ENCODE results near the gene TAS1R1.
"Not testable (repeated sequence)": the region's sequence is repeated elsewhere in the genome, so short reads cannot be mapped to it uniquely, and the experiment has no call there.

Gene TAS1R1

DNA sequence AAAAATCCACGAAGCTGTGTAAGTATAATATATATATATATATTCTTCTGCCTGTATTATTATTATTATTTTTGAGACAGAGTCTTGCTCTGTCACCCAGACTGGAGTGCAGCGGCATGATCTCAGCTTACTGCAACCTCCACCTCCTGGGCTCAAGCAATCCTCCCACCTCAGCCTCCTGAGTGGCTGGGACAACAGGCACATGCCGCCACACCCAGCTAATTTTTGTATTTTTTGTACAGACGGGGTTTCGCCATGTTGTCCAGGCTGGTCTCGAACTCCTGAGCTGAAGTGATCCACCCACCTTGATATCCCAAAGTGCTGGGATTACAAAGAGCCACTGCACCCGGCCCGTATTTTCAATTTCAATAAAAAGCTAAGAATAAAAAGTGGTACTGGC, 44.9 kb downstream of the TAS1R1 start:
- not testable (repeated sequence) for H4K8ac ChIP-seq (ENCODE audit: low read depth, low read length); H2BK15ac ChIP-seq (replicated peaks; ENCODE audit: low read depth); H3K36me3 ChIP-seq (ENCODE audit: control insufficient read depth, insufficient read depth, low read length); H3K27me3 ChIP-seq (ENCODE audit: insufficient read depth, low read length, poor library complexity); H3K18ac ChIP-seq (ENCODE audit: low read length); H3K4me2 ChIP-seq (ENCODE audit: low read length); H2AK5ac ChIP-seq (ENCODE audit: low read length); H3K4me1 ChIP-seq (ENCODE audit: control insufficient read depth, low read depth, low read length); DNase-seq; H3K56ac ChIP-seq (ENCODE audit: low read length); H3K9ac ChIP-seq (ENCODE audit: low read length); H2BK120ac ChIP-seq (ENCODE audit: low read depth, low read length); H3K27ac ChIP-seq (ENCODE audit: low read depth, low read length); H3K4me3 ChIP-seq (ENCODE audit: low read length); H2BK5ac ChIP-seq (ENCODE audit: low read length); H3K23ac ChIP-seq (ENCODE audit: low read length); H4K5ac ChIP-seq (ENCODE audit: low read length); H3K4ac ChIP-seq (ENCODE audit: low read depth, low read length)
- Histone ChIP-seq H3K79me1 (ENCODE audit: low read length) (peaks cover 28% of the 10 kb centered on the region), H3K79me2 (ENCODE audit: control insufficient read depth, insufficient read depth, low read length) (peaks cover 41% of the 10 kb centered on the region)
- WGBS (ENCODE audit: extremely low coverage, insufficient coverage, low lambda C conversion rate) = no CpG with 5 or more reads among the region's 8 CpGs

- Histone ChIP-seq H3K9ac (ENCODE audit: low read length) (peak overlapping the region; percentile 74), H3K4me1 (ENCODE audit: control insufficient read depth, low read depth, low read length) (peaks cover 8% of the 10 kb centered on the region), H4K8ac (ENCODE audit: low read depth, low read length) (no peak overlapping the region), H3K56ac (ENCODE audit: low read length) (peak overlapping the region; percentile 83), H2AK5ac (ENCODE audit: low read length) (no peak overlapping the region), H3K4me2 (ENCODE audit: low read length) (peak overlapping the region; percentile 97), H3K4ac (ENCODE audit: low read depth, low read length) (no peak overlapping the region), H3K27ac (ENCODE audit: low read depth, low read length) (no peak overlapping the region), H3K23ac (ENCODE audit: low read length) (peak overlapping the region; percentile 30), H3K27me3 (ENCODE audit: insufficient read depth, low read length, poor library complexity) (no peaks in the 10 kb centered on the region), H2BK15ac (replicated peaks; ENCODE audit: low read depth) (no peak overlapping the region), H3K36me3 (ENCODE audit: control insufficient read depth, insufficient read depth, low read length) (peaks cover 9% of the 10 kb centered on the region), H3K4me3 (ENCODE audit: low read length) (peak overlapping the region; percentile 40), H2BK120ac (ENCODE audit: low read depth, low read length) (no peak overlapping the region), H3K79me1 (ENCODE audit: low read length) (peaks cover 28% of the 10 kb centered on the region), H3K18ac (ENCODE audit: low read length) (no peak overlapping the region), H2BK5ac (ENCODE audit: low read length) (no peak overlapping the region), H4K5ac (ENCODE audit: low read length) (no peak overlapping the region), H3K79me2 (ENCODE audit: control insufficient read depth, insufficient read depth, low read length) (peaks cover 41% of the 10 kb centered on the region)
- WGBS (ENCODE audit: extremely low coverage, insufficient coverage, low lambda C conversion rate) = no CpG with 5 or more reads among the region's 10 CpGs
- no peak for DNase-seq
Measured at GRCh38 chr1:6600410-6601048, 45.4 kb downstream of the TAS1R1 start.

DNA sequence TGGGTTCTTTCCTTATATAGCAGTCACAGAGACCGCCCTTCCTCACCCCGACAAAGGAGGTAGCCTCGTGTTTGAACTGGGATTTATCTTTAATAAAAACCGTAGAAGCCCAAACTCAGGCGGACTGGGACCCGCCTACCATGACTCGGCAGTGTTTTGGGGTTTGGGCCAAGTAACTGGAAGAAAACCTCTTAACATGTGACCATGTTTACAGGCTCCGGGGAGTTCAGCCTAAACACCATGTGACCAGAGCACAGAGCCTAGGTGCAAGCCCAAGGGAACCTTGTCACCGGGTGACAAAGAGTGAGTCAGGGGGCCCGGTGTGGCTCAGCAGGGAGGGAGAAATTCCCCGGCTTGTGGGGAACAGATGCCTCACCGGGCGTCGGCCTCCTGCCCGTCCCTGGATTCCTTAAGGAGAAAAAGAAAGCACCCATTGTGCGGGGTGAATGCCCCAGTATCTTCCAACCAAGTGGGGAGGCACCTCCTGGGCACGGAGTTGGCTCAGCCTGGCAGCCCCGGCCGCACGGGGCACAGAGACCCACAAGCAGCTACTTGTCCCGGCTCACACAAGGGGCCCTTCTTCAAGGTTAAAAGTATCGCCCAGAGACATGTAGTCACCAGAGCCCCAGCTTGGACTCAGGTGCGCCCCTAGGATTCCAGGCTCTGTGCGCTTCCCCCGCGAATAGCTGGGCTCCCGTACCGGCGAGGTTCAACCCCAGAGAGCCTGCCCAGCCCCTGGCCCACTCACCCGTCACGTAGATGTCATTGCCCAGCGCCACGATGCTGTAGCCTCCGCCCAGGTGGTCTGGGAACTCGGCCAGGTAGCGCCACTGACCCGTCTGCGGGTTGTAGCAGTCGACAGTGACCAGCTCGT, 46.2 kb downstream of the TAS1R1 start:
- peaks cover 41% of the 10 kb centered on the region for H3K79me2 ChIP-seq (ENCODE audit: control insufficient read depth, insufficient read depth, low read length)
- no peak overlapping the region for H3K27ac ChIP-seq (ENCODE audit: low read depth, low read length)

GRCh38 chr1:6601923-6602668, 47.0 kb downstream of the TAS1R1 start:
- H3K79me2 ChIP-seq (ENCODE audit: control insufficient read depth, insufficient read depth, low read length) = peaks cover 41% of the 10 kb centered on the region
- H3K18ac ChIP-seq (ENCODE audit: low read length) = no peak overlapping the region
- H3K4me3 ChIP-seq (ENCODE audit: low read length) = peak overlapping the region; percentile 40
- peak overlapping the region; percentile 3 for H3K27ac ChIP-seq (ENCODE audit: low read depth, low read length)
- H2BK15ac ChIP-seq (replicated peaks; ENCODE audit: low read depth) = no peak overlapping the region
- H4K5ac ChIP-seq (ENCODE audit: low read length) = no peak overlapping the region
- H3K79me1 ChIP-seq (ENCODE audit: low read length) = peaks cover 24% of the 10 kb centered on the region
- H3K56ac ChIP-seq (ENCODE audit: low read length) = peak overlapping the region; percentile 83
- H3K27me3 ChIP-seq (ENCODE audit: insufficient read depth, low read length, poor library complexity) = no peaks in the 10 kb centered on the region
- H3K4me1 ChIP-seq (ENCODE audit: control insufficient read depth, low read depth, low read length) = peaks cover 8% of the 10 kb centered on the region
- no CpG with 5 or more reads among the region's 103 CpGs for WGBS (ENCODE audit: extremely low coverage, insufficient coverage, low lambda C conversion rate)
- H3K4me2 ChIP-seq (ENCODE audit: low read length) = peak overlapping the region; percentile 97
- H3K4ac ChIP-seq (ENCODE audit: low read depth, low read length) = no peak overlapping the region
- no peak overlapping the region for H2BK120ac ChIP-seq (ENCODE audit: low read depth, low read length)
- no peak overlapping the region for H4K8ac ChIP-seq (ENCODE audit: low read depth, low read length)
- no peak overlapping the region for H2BK5ac ChIP-seq (ENCODE audit: low read length)
- no peak overlapping the region for H2AK5ac ChIP-seq (ENCODE audit: low read length)
- DNase-seq = no peak
- peak overlapping the region; percentile 74 for H3K9ac ChIP-seq (ENCODE audit: low read length)
- peaks cover 7% of the 10 kb centered on the region for H3K36me3 ChIP-seq (ENCODE audit: control insufficient read depth, insufficient read depth, low read length)
- peak overlapping the region; percentile 100 for H3K23ac ChIP-seq (ENCODE audit: low read length)

More for the DNA sequence above, 46.2 kb downstream of the TAS1R1 start:
- Histone ChIP-seq H3K9ac (ENCODE audit: low read length) (peak overlapping the region; percentile 74), H2AK5ac (ENCODE audit: low read length) (no peak overlapping the region), H4K8ac (ENCODE audit: low read depth, low read length) (no peak overlapping the region), H3K27me3 (ENCODE audit: insufficient read depth, low read length, poor library complexity) (no peaks in the 10 kb centered on the region), H2BK15ac (replicated peaks; ENCODE audit: low read depth) (no peak overlapping the region), H3K4me1 (ENCODE audit: control insufficient read depth, low read depth, low read length) (peaks cover 8% of the 10 kb centered on the region), H2BK120ac (ENCODE audit: low read depth, low read length) (no peak overlapping the region), H2BK5ac (ENCODE audit: low read length) (no peak overlapping the region), H3K36me3 (ENCODE audit: control insufficient read depth, insufficient read depth, low read length) (peaks cover 9% of the 10 kb centered on the region), H3K56ac (ENCODE audit: low read length) (peak overlapping the region; percentile 83), H3K18ac (ENCODE audit: low read length) (no peak overlapping the region), H3K23ac (ENCODE audit: low read length) (peak overlapping the region; percentile 100), H3K4me2 (ENCODE audit: low read length) (peak overlapping the region; percentile 97), H3K4me3 (ENCODE audit: low read length) (peak overlapping the region; percentile 40), H3K79me1 (ENCODE audit: low read length) (peaks cover 28% of the 10 kb centered on the region), H3K4ac (ENCODE audit: low read depth, low read length) (no peak overlapping the region), H4K5ac (ENCODE audit: low read length) (no peak overlapping the region)
- peak; percentile 72 for DNase-seq
- WGBS (ENCODE audit: extremely low coverage, insufficient coverage, low lambda C conversion rate) = no CpG with 5 or more reads among the region's 40 CpGs

DNA sequence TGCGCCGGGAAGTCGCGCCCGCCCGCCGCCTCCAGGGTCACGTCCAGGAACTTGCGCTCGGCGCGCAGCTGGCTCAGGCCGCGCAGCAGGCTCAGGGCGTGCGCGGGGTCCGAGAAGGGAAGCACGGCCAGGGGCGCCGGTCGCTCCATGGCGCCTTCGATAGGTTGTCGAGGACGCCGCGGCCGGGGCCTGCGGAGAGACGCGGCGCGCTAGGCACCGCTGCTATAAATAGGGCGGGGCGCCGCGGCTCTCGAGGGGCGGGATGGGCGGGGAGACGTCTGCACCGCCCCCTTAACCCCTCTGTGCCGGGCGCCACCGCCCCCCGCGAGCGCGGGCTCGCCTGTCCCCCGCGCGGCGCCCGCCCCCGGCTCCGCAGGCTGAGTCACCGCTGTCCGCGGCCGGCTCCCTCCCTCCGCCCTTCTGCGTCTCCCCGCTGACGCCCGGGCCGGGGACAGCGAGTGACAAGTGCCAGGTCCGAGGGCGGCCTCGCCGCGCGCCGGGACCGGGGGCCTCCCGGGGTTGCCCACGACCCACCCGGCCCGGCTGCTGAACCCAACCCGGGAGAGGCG, 47.6 kb downstream of the TAS1R1 start, which contains the start of gene KLHL21:
KLHL21 (minus strand) TSS at position 201 of the 569 bp plus-strand sequence; CDS start at position 149, 52 bp downstream.
- Histone ChIP-seq H2BK120ac (ENCODE audit: low read depth, low read length) (no peak within 1 kb of the TSS), H3K56ac (ENCODE audit: low read length) (peak within 1 kb of the TSS; percentile 91), H3K4me3 (ENCODE audit: low read length) (peak within 1 kb of the TSS; percentile 46), H2AK5ac (ENCODE audit: low read length) (no peak within 1 kb of the TSS), H3K18ac (ENCODE audit: low read length) (peak within 1 kb of the TSS; percentile 51), H3K79me2 (ENCODE audit: control insufficient read depth, insufficient read depth, low read length) (peaks cover 36% of the 10 kb centered on the region), H3K4ac (ENCODE audit: low read depth, low read length) (peak within 1 kb of the TSS; percentile 82), H3K9ac (ENCODE audit: low read length) (peak within 1 kb of the TSS; percentile 74), H4K5ac (ENCODE audit: low read length) (peak within 1 kb of the TSS; percentile 66), H3K36me3 (ENCODE audit: control insufficient read depth, insufficient read depth, low read length) (peaks cover 3% of the 10 kb centered on the region), H3K4me1 (ENCODE audit: control insufficient read depth, low read depth, low read length) (peaks cover 8% of the 10 kb centered on the region), H3K23ac (ENCODE audit: low read length) (peak within 1 kb of the TSS; percentile 100), H3K4me2 (ENCODE audit: low read length) (peak within 1 kb of the TSS; percentile 97), H3K79me1 (ENCODE audit: low read length) (peaks cover 20% of the 10 kb centered on the region), H2BK15ac (replicated peaks; ENCODE audit: low read depth) (no peak within 1 kb of the TSS), H3K27me3 (ENCODE audit: insufficient read depth, low read length, poor library complexity) (no peaks in the 10 kb centered on the region), H2BK5ac (ENCODE audit: low read length) (peak within 1 kb of the TSS; percentile 52), H4K8ac (ENCODE audit: low read depth, low read length) (peak within 1 kb of the TSS; percentile 30), H3K27ac (ENCODE audit: low read depth, low read length) (peak within 1 kb of the TSS; percentile 95)
- peak; percentile 91 for DNase-seq
- no CpG with 5 or more reads among the region's 84 CpGs for WGBS (ENCODE audit: extremely low coverage, insufficient coverage, low lambda C conversion rate)
